Measurements from ENCODE around the gene HDAC2. TPM values are rescaled to one million over a fixed set of nuclear protein-coding genes. Genes with fewer than 3 reads are reported as not detected.

Gene HDAC2
- total RNA-seq, 1 donor from 2014 or later, result 67.8 TPM

GRCh38 chr6:113999284-113999683 lies 28.3 kb upstream of the HDAC2 start:
- no peak overlapping the region for H3K27ac ChIP-seq
- intact Hi-C loops (cut with DNase I), result no loop called here
- TF ChIP-seq POLR2AphosphoS5 (IDR thresholded peaks at IDR 0.05; ENCODE audit: insufficient read depth in 1 of 2, low read depth in 1 of 2), result no peak
- no peak for TF ChIP-seq POLR2A (IDR thresholded peaks at IDR 0.05)
- no peak for TF ChIP-seq CTCF (IDR thresholded peaks at IDR 0.05)
- H3K4me1 ChIP-seq, result peaks cover 12% of the 10 kb centered on the region
- H3K9me3 ChIP-seq, result no peaks in the 10 kb centered on the region
- no peak overlapping the region for H3K4me3 ChIP-seq
- no peaks in the 10 kb centered on the region for H3K27me3 ChIP-seq
- no peak for DNase-seq (ENCODE audit: extremely low spot score in 2 of 2)
- H3K36me3 ChIP-seq, result no peaks in the 10 kb centered on the region

GRCh38 chr6:113998811-113999210 lies 27.9 kb upstream of the HDAC2 start:
- Histone ChIP-seq H3K9me3 (no peaks in the 10 kb centered on the region), H3K27ac (no peak overlapping the region), H3K36me3 (no peaks in the 10 kb centered on the region), H3K4me3 (no peak overlapping the region), H3K4me1 (peaks cover 12% of the 10 kb centered on the region), H3K27me3 (no peaks in the 10 kb centered on the region)
- no peak for DNase-seq (ENCODE audit: extremely low spot score in 2 of 2)
- TF ChIP-seq POLR2A (IDR thresholded peaks at IDR 0.05) (no peak), POLR2AphosphoS5 (IDR thresholded peaks at IDR 0.05; ENCODE audit: insufficient read depth in 1 of 2, low read depth in 1 of 2) (no peak), CTCF (IDR thresholded peaks at IDR 0.05) (no peak)
- intact Hi-C loops (cut with DNase I), result no loop called here

DNA sequence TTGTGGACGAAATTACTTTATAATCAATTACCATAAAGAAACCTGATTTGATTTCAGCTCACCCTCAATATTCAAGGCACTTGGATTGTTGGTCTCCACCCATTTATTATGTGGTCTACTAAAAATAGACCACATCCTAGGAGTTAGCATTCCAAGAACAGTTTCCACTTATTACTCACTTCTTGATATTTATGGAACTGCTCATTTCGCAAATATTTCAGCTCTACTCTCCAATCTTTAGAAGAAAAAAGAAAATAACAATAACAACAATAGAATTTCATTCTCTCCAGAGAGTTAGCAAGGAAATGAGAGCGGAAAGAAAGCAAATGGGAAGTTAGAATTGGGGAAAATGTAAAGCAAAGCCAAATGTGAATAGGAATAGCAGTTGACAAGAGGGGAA lies 26.2 kb upstream of the HDAC2 start:
- Histone ChIP-seq H3K27me3 (no peaks in the 10 kb centered on the region), H3K4me3 (no peak overlapping the region), H3K9me3 (no peaks in the 10 kb centered on the region), H3K4me1 (peaks cover 12% of the 10 kb centered on the region), H3K36me3 (no peaks in the 10 kb centered on the region), H3K27ac (no peak overlapping the region)
- intact Hi-C loops (cut with DNase I), result no loop called here
- DNase-seq (ENCODE audit: extremely low spot score in 2 of 2), result no peak
- TF ChIP-seq CTCF (IDR thresholded peaks at IDR 0.05), result no peak
- no peak for TF ChIP-seq POLR2A (IDR thresholded peaks at IDR 0.05)
- no peak for TF ChIP-seq POLR2AphosphoS5 (IDR thresholded peaks at IDR 0.05; ENCODE audit: insufficient read depth in 1 of 2, low read depth in 1 of 2)

- Histone ChIP-seq H3K4me1 (peaks cover 12% of the 10 kb centered on the region), H3K9me3 (no peaks in the 10 kb centered on the region), H3K4me3 (no peak overlapping the region), H3K27ac (no peak overlapping the region), H3K36me3 (no peaks in the 10 kb centered on the region), H3K27me3 (no peaks in the 10 kb centered on the region)
- no peak for TF ChIP-seq POLR2A (IDR thresholded peaks at IDR 0.05)
- no peak for TF ChIP-seq POLR2AphosphoS5 (IDR thresholded peaks at IDR 0.05; ENCODE audit: insufficient read depth in 1 of 2, low read depth in 1 of 2)
- TF ChIP-seq CTCF (IDR thresholded peaks at IDR 0.05), result no peak
- intact Hi-C loops (cut with DNase I), result no loop called here
- DNase-seq (ENCODE audit: extremely low spot score in 2 of 2), result no peak
Observed at GRCh38 chr6:113995634-113996033, 24.7 kb upstream of the HDAC2 start.

DNA sequence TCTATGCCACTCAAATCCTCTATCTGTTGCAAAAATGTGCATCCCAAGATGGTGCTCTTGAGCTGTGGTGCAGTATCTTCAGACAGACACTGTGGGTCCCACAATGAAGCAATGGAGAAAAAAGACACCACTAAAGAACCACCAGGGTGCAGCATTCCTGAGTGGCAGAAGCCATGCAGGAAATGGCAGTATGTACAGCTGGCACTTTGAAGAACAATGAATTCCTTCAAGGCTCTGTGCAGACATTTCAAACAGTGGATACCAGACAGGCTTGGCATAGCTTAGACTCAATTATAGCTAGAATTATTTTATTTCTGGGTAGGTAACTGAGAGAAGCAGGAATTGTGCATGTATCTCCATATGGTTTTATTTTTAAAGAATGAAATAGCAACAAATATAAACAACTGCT lies 24.0 kb upstream of the HDAC2 start:
- no peak overlapping the region for H3K27ac ChIP-seq
- no peak for DNase-seq (ENCODE audit: extremely low spot score in 2 of 2)
- intact Hi-C loops (cut with DNase I), result no loop called here

More for the DNA sequence above, 24.0 kb upstream of the HDAC2 start:
- Histone ChIP-seq H3K4me1 (peaks cover 12% of the 10 kb centered on the region), H3K4me3 (no peak overlapping the region), H3K9me3 (no peaks in the 10 kb centered on the region), H3K27me3 (no peaks in the 10 kb centered on the region), H3K36me3 (no peaks in the 10 kb centered on the region)
- TF ChIP-seq POLR2AphosphoS5 (IDR thresholded peaks at IDR 0.05; ENCODE audit: insufficient read depth in 1 of 2, low read depth in 1 of 2) (no peak), POLR2A (IDR thresholded peaks at IDR 0.05) (no peak), CTCF (IDR thresholded peaks at IDR 0.05) (no peak)
